Measurements from ENCODE around the gene ITPA.
A peak's percentile ranks its signal among the peaks of the same experiment; 100 is the strongest.
"Not testable (repeated sequence)": the region's sequence is repeated elsewhere in the genome, so short reads cannot be mapped to it uniquely, and the experiment has no call there.

ITPA gene

GRCh38 chr20:3187861-3188260 is 21.4 kb upstream of the ITPA start:
- peaks cover 47% of the 10 kb centered on the region for H3K36me3 Mint-ChIP-seq (ENCODE audit: low read depth)
- DNase-seq; H3K4me1 Mint-ChIP-seq (ENCODE audit: low read depth); H3K4me3 Mint-ChIP-seq; H3K27me3 Mint-ChIP-seq; H3K27ac Mint-ChIP-seq; H3K9me3 Mint-ChIP-seq: not testable (repeated sequence)

- Mint-ChIP-seq H3K36me3 (ENCODE audit: low read depth) (peaks cover 58% of the 10 kb centered on the region), H3K4me1 (ENCODE audit: low read depth) (peaks cover 6% of the 10 kb centered on the region), H3K9me3 (no peaks in the 10 kb centered on the region), H3K27me3 (no peaks in the 10 kb centered on the region), H3K27ac (peak overlapping the region; percentile 73), H3K4me3 (no peak overlapping the region)
- DNase-seq = no peak
These were observed 20.4 kb upstream of the ITPA start for GRCh38 chr20:3188823-3189413.

- H3K27me3 Mint-ChIP-seq = no peaks in the 10 kb centered on the region
- no peak overlapping the region for H3K4me3 Mint-ChIP-seq
- H3K36me3 Mint-ChIP-seq (ENCODE audit: low read depth) = peaks cover 65% of the 10 kb centered on the region
- no peaks in the 10 kb centered on the region for H3K9me3 Mint-ChIP-seq
- peak overlapping the region; percentile 73 for H3K27ac Mint-ChIP-seq
- peaks cover 12% of the 10 kb centered on the region for H3K4me1 Mint-ChIP-seq (ENCODE audit: low read depth)
- no peak for DNase-seq
These were observed 19.7 kb upstream of the ITPA start for GRCh38 chr20:3189561-3190131.

- no peaks in the 10 kb centered on the region for H3K9me3 Mint-ChIP-seq
These were observed 18.6 kb upstream of the ITPA start for GRCh38 chr20:3190681-3191111.

GRCh38 chr20:3192226-3193015 is 16.9 kb upstream of the ITPA start:
- Mint-ChIP-seq H3K27ac (peak overlapping the region; percentile 72), H3K36me3 (ENCODE audit: low read depth) (peaks cover 90% of the 10 kb centered on the region), H3K9me3 (no peaks in the 10 kb centered on the region), H3K4me1 (ENCODE audit: low read depth) (peaks cover 26% of the 10 kb centered on the region), H3K4me3 (no peak overlapping the region), H3K27me3 (no peaks in the 10 kb centered on the region)
- no peak for DNase-seq

More at GRCh38 chr20:3190681-3191111, 18.6 kb upstream of the ITPA start:
- peak overlapping the region; percentile 22 for H3K27ac Mint-ChIP-seq
- DNase-seq = no peak
- peaks cover 75% of the 10 kb centered on the region for H3K36me3 Mint-ChIP-seq (ENCODE audit: low read depth)
- H3K4me1 Mint-ChIP-seq (ENCODE audit: low read depth) = peaks cover 21% of the 10 kb centered on the region
- H3K4me3 Mint-ChIP-seq = no peak overlapping the region
- H3K27me3 Mint-ChIP-seq = no peaks in the 10 kb centered on the region

GRCh38 chr20:3193806-3194616 is 15.3 kb upstream of the ITPA start:
- DNase-seq = no peak
- H3K4me3 Mint-ChIP-seq = no peak overlapping the region
- peak overlapping the region; percentile 52 for H3K27ac Mint-ChIP-seq
- H3K9me3 Mint-ChIP-seq = no peaks in the 10 kb centered on the region
- no peaks in the 10 kb centered on the region for H3K27me3 Mint-ChIP-seq
- peaks cover 26% of the 10 kb centered on the region for H3K4me1 Mint-ChIP-seq (ENCODE audit: low read depth)
- H3K36me3 Mint-ChIP-seq (ENCODE audit: low read depth) = peaks cover 91% of the 10 kb centered on the region

- Mint-ChIP-seq H3K4me3 (no peak overlapping the region), H3K9me3 (no peaks in the 10 kb centered on the region), H3K27ac (peak overlapping the region; percentile 63), H3K36me3 (ENCODE audit: low read depth) (peaks cover 91% of the 10 kb centered on the region), H3K27me3 (no peaks in the 10 kb centered on the region), H3K4me1 (ENCODE audit: low read depth) (peaks cover 23% of the 10 kb centered on the region)
- DNase-seq = peak; percentile 36
These were observed 14.5 kb upstream of the ITPA start for GRCh38 chr20:3194617-3195280.

- peaks cover 23% of the 10 kb centered on the region for H3K4me1 Mint-ChIP-seq (ENCODE audit: low read depth)
- no peak for DNase-seq
- peaks cover 91% of the 10 kb centered on the region for H3K36me3 Mint-ChIP-seq (ENCODE audit: low read depth)
- peak overlapping the region; percentile 63 for H3K27ac Mint-ChIP-seq
- H3K27me3 Mint-ChIP-seq = no peaks in the 10 kb centered on the region
- no peak overlapping the region for H3K4me3 Mint-ChIP-seq
- H3K9me3 Mint-ChIP-seq = no peaks in the 10 kb centered on the region
These were observed 13.6 kb upstream of the ITPA start for GRCh38 chr20:3195590-3196237.

GRCh38 chr20:3199206-3199605 is 10.1 kb upstream of the ITPA start:
- DNase-seq = no peak
- Mint-ChIP-seq H3K4me3 (no peak overlapping the region), H3K9me3 (no peaks in the 10 kb centered on the region), H3K4me1 (ENCODE audit: low read depth) (peaks cover 28% of the 10 kb centered on the region), H3K27me3 (no peaks in the 10 kb centered on the region), H3K36me3 (ENCODE audit: low read depth) (peaks cover 86% of the 10 kb centered on the region), H3K27ac (no peak overlapping the region)

GRCh38 chr20:3199976-3200755 is 9.1 kb upstream of the ITPA start:
- no peak overlapping the region for H3K4me3 Mint-ChIP-seq
- peak overlapping the region; percentile 23 for H3K27ac Mint-ChIP-seq

GRCh38 chr20:3202965-3203314 is 6.4 kb upstream of the ITPA start:
- Mint-ChIP-seq H3K9me3 (no peaks in the 10 kb centered on the region), H3K4me1 (ENCODE audit: low read depth) (peaks cover 11% of the 10 kb centered on the region), H3K36me3 (ENCODE audit: low read depth) (peaks cover 56% of the 10 kb centered on the region), H3K4me3 (peak overlapping the region; percentile 97), H3K27me3 (no peaks in the 10 kb centered on the region), H3K27ac (peak overlapping the region; percentile 98)
- DNase-seq = no peak

More at GRCh38 chr20:3199976-3200755, 9.1 kb upstream of the ITPA start:
- H3K4me1 Mint-ChIP-seq (ENCODE audit: low read depth) = peaks cover 21% of the 10 kb centered on the region
- DNase-seq = no peak
- H3K27me3 Mint-ChIP-seq = no peaks in the 10 kb centered on the region
- peaks cover 80% of the 10 kb centered on the region for H3K36me3 Mint-ChIP-seq (ENCODE audit: low read depth)
- no peaks in the 10 kb centered on the region for H3K9me3 Mint-ChIP-seq

- Mint-ChIP-seq H3K4me3 (peak overlapping the region; percentile 97), H3K27me3 (no peaks in the 10 kb centered on the region), H3K36me3 (ENCODE audit: low read depth) (peaks cover 55% of the 10 kb centered on the region), H3K4me1 (ENCODE audit: low read depth) (peaks cover 14% of the 10 kb centered on the region), H3K27ac (peak overlapping the region; percentile 98), H3K9me3 (no peaks in the 10 kb centered on the region)
- peak; percentile 65 for DNase-seq
These were observed 5.8 kb upstream of the ITPA start for GRCh38 chr20:3203315-3204123.
